Body of pancreas (tissue), 4 donors: ENCODE data around the gene CCBE1. TPM values are rescaled to one million over a fixed set of nuclear protein-coding genes. Genes with fewer than 3 reads are reported as not detected.

Source experiments
- ATAC-seq: fragments of 150-250 bp; one replicate; pipeline ENCODE4 v1.9.1; 2016
- DNase-seq, 4 donors: peaks; one replicate each; pipeline ENCODE4 v3.0.0-alpha.2; 2019
- H3K27ac ChIP-seq, 4 donors: fragments of 200-600 bp; sonication (generic); 1 replicate in 3 of 4; 2 replicates in 1 of 4; pipeline versions ENCODE4 v1.5.1 to v1.6.1; 2016 to 2019; ENCODE audit warnings: mild to moderate bottlenecking in 1 of 4, mixed read lengths in 1 of 4, moderate library complexity in 1 of 4
- H3K27me3 ChIP-seq, 2 donors: fragments of 200-600 bp; sonication (generic); one replicate each; pipeline ENCODE4 v1.6.0; 2016; ENCODE audit warnings: mild to moderate bottlenecking in 1 of 2
- H3K36me3 ChIP-seq, 2 donors: fragments of 200-600 bp; sonication (generic); replicated peaks in 1 of 2; 2 replicates each; pipeline ENCODE4 v1.5.1; 2016; ENCODE audit warnings: low read depth in 2 of 2; ENCODE audit not compliant: insufficient read depth in 1 of 2
- H3K4me1 ChIP-seq: fragments of 200-600 bp; sonication (generic); one replicate; pipeline ENCODE4 v1.6.0; 2016
- H3K4me3 ChIP-seq, 2 donors: fragments of 200-600 bp; sonication (generic); 1 replicate in 1 of 2; 2 replicates in 1 of 2; pipeline ENCODE4 v1.5.1; 2016 to 2019
- H3K9me3 ChIP-seq, 3 donors: fragments of 200-600 bp; sonication (generic); 1 replicate in 2 of 3; 2 replicates in 1 of 3; pipeline ENCODE4 v1.5.1; 2016
- POLR2A ChIP-seq, 3 donors: fragments of 450-650 bp; IDR thresholded peaks; one replicate each; pipeline ENCODE4 v1.6.1; 2016; ENCODE audit warnings: antibody characterized with exemption in 3 of 3, mild to moderate bottlenecking in 2 of 3
- WGBS, 2 donors: methylation state at CpG; one replicate each; pipeline ENCODE4 v1.1.5; 2017; 5-methylcytosine and 5-hydroxymethylcytosine counted together
- intact Hi-C: fragments of 100-400 bp; cut with DNase I; formaldehyde crosslinking; loops from one replicate; pipeline ENCODE4 v1.15.1; 2023
- total RNA-seq, 2 donors: library from RNA; depleted of rRNA; stranded (reverse); fragments of >200 nt; gene quantifications; one replicate each; pipeline ENCODE4 v1.1.0, GENCODE V29; 2016
- TF ChIP-seq, protein P1 (sequence below), 7 experiments: fragments of 450-650 bp in 4 of 7; fragments of 200-600 bp in 3 of 7; sonication (generic) in 3 of 7; IDR thresholded peaks; one replicate each; pipeline ENCODE4 v1.5.1; 2016 to 2019; ENCODE audit warnings: antibody characterized with exemption in 7 of 7

Gene CCBE1
- total RNA-seq, 2 donors from 2014 or later, result 0.99 to 4.4 TPM

DNA sequence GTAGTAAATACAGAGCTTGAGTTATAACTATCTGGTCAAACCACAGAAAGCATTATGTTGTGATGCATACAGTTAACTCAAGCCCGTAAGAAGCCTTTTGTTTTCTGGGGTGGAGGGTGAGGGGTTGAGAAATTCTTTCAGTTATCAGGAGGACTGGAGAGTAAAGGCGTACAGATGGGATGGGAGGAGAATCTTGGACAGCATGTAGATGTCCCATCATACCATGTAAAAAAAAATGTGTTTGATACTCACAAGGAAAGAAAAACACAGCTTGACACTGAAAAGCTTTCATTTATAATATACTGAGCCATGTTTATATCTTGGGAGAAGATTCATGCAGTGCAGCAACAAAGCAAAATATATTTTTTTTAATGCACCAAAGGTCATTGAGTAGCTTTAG is 12.4 kb downstream of the CCBE1 start:
- intact Hi-C loops, result no loop called here
- ATAC-seq (no peak), DNase-seq (no peak)
- Histone ChIP-seq H3K4me1 (no peaks in the 10 kb centered on the region), H3K27ac (no peak overlapping the region), H3K36me3 (no peaks in the 10 kb centered on the region), H3K4me3 (no peak overlapping the region), H3K27me3 (no peaks in the 10 kb centered on the region), H3K9me3 (no peaks in the 10 kb centered on the region)
- 33 to 42% methylated on average over 2 of the region's 2 CpGs for WGBS, 2 donors
- TF ChIP-seq POLR2A (IDR thresholded peaks at IDR 0.05), result no peak
- TF ChIP-seq, protein P1, sequence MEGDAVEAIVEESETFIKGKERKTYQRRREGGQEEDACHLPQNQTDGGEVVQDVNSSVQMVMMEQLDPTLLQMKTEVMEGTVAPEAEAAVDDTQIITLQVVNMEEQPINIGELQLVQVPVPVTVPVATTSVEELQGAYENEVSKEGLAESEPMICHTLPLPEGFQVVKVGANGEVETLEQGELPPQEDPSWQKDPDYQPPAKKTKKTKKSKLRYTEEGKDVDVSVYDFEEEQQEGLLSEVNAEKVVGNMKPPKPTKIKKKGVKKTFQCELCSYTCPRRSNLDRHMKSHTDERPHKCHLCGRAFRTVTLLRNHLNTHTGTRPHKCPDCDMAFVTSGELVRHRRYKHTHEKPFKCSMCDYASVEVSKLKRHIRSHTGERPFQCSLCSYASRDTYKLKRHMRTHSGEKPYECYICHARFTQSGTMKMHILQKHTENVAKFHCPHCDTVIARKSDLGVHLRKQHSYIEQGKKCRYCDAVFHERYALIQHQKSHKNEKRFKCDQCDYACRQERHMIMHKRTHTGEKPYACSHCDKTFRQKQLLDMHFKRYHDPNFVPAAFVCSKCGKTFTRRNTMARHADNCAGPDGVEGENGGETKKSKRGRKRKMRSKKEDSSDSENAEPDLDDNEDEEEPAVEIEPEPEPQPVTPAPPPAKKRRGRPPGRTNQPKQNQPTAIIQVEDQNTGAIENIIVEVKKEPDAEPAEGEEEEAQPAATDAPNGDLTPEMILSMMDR (IDR thresholded peaks at IDR 0.05), result no peak

- intact Hi-C loops, result no loop called here
- 16 to 24% methylated on average over 6 of the region's 6 CpGs for WGBS, 2 donors
- no peak for DNase-seq
- no peak for TF ChIP-seq POLR2A (IDR thresholded peaks at IDR 0.05)
- TF ChIP-seq, protein P1 (IDR thresholded peaks at IDR 0.05), result no peak
- H3K9me3 ChIP-seq, result no peaks in the 10 kb centered on the region
- no peak for ATAC-seq
- no peaks in the 10 kb centered on the region for H3K27me3 ChIP-seq
- no peaks in the 10 kb centered on the region for H3K4me1 ChIP-seq
- H3K36me3 ChIP-seq, result no peaks in the 10 kb centered on the region
- no peak overlapping the region for H3K27ac ChIP-seq
- no peak overlapping the region for H3K4me3 ChIP-seq
These were observed 15.7 kb downstream of the CCBE1 start for GRCh38 chr18:59681521-59682004.

GRCh38 chr18:59681051-59681450 is 16.2 kb downstream of the CCBE1 start:
- WGBS, 2 donors, result 55 to 61% methylated on average over 5 of the region's 5 CpGs
- TF ChIP-seq, protein P1 (IDR thresholded peaks at IDR 0.05), result no peak
- no peak for TF ChIP-seq POLR2A (IDR thresholded peaks at IDR 0.05)
- no peaks in the 10 kb centered on the region for H3K9me3 ChIP-seq
- H3K4me3 ChIP-seq, result no peak overlapping the region
- ATAC-seq, result no peak
- no peak for DNase-seq
- H3K27me3 ChIP-seq, result no peaks in the 10 kb centered on the region
- H3K27ac ChIP-seq, result no peak overlapping the region
- H3K36me3 ChIP-seq, result no peaks in the 10 kb centered on the region
- intact Hi-C loops, result no loop called here
- H3K4me1 ChIP-seq, result no peaks in the 10 kb centered on the region

GRCh38 chr18:59675346-59675745 is 21.9 kb downstream of the CCBE1 start:
- no peaks in the 10 kb centered on the region for H3K4me1 ChIP-seq
- TF ChIP-seq POLR2A (IDR thresholded peaks at IDR 0.05), result no peak
- TF ChIP-seq, protein P1 (IDR thresholded peaks at IDR 0.05), result no peak
- H3K4me3 ChIP-seq, result no peak overlapping the region
- H3K36me3 ChIP-seq, result no peaks in the 10 kb centered on the region
- ATAC-seq (no peak), DNase-seq (no peak)
- WGBS, 2 donors, result 10 to 35% methylated on average over 2 of the region's 2 CpGs
- no peaks in the 10 kb centered on the region for H3K27me3 ChIP-seq
- H3K27ac ChIP-seq, result no peak overlapping the region
- intact Hi-C loops, result no loop called here
- H3K9me3 ChIP-seq, result no peaks in the 10 kb centered on the region

- intact Hi-C loops, result no loop called here
- Histone ChIP-seq H3K36me3 (no peaks in the 10 kb centered on the region), H3K27me3 (no peaks in the 10 kb centered on the region), H3K4me3 (no peak overlapping the region), H3K27ac (no peak overlapping the region), H3K9me3 (no peaks in the 10 kb centered on the region), H3K4me1 (no peaks in the 10 kb centered on the region)
- WGBS, 2 donors, result 31 to 34% methylated on average over 1 of the region's 1 CpG
- TF ChIP-seq, protein P1 (IDR thresholded peaks at IDR 0.05), result no peak
- no peak for TF ChIP-seq POLR2A (IDR thresholded peaks at IDR 0.05)
- no peak for ATAC-seq
- DNase-seq, result no peak
These were observed 22.3 kb downstream of the CCBE1 start for GRCh38 chr18:59674903-59675270.
